SK-MEL-5 (cell line): ENCODE data around the gene CARS1. TPM values are rescaled to one million over a fixed set of nuclear protein-coding genes. Genes with fewer than 3 reads are reported as not detected.
A peak's percentile ranks its signal among the peaks of the same experiment; 100 is the strongest.

Experiments
- DNase-seq: peaks from one replicate; pipeline ENCODE4 v3.0.0-alpha.2; 2016; ENCODE audit warnings: low read depth, low spot score
- in situ Hi-C: cut with HindIII; loops from 2 replicates; pipeline ENCODE4 v1.10.0; 2016; ENCODE audit warnings: low sequenced_read_pairs, high pct_unique_total_duplicates, low pct_unique_long_range_greater_than_20kb
- total RNA-seq: library from RNA; depleted of rRNA; stranded (reverse); fragments of >200 nt; shearing (Covaris generic); gene quantifications from 2 replicates; pipeline ENCODE4 v1.2.3, GENCODE V29; 2014

CARS1 gene
- total RNA-seq, 1 experiment from 2014 or later: 109 TPM

DNA sequence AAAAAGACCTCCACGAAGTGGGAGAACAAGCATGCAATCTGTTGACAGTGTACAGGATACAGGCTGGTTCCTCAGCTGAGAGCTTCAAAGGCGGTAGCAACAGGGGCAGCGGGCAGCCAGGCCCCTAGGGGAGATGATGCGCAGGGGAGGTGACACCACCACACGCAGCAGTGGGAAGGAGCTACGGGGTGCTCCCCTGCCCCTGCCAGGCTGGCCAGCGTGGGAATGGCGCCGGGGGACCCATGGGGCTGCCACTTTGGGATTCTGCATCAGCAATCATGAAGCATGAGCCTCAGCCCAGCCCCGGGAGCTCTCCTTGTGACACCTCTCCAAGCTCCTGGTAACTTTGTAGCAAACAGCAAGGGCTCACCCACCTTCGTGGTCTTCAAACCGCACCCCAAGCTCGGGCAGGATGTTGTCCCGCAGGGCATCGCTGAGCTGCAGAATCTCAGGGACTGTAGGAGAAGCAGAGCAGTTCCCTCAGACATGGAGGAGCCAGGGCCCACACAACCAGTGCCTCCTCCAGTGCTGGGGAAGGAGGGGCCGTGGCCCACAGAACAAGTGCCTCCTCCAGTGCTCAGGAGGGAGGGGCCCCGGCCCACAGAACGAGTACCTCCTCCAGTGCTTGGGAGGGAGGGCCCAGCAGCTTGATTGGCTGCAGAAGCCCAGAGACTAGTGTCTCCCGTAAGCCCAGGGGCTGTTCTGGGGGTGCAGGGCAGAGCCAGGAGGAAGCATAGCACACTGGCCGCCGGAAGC, 50.5 kb downstream of the CARS1 start:
- DNase-seq: no peak
- in situ Hi-C loops: no loop called here

DNA sequence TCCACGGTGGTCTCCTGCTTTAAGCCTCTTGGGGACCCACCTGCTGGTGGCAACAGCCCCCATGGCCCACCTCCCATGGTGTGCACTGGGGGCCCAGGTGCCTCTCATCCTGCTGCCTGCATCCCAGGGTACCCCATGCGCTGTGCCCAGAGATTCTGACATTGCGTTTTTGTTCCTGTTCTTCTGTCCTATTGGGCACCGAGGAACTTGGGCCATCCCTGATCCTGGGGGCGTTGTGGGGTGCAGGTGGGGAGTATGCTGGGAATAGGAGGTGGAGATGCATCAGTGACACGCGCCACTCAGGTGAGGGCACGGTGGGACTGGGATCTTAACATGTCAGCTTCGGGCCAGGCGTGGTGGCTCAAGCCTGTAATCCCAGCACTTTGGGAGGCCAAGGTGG, 52.7 kb downstream of the CARS1 start:
- DNase-seq: no peak
- in situ Hi-C loops: no loop called here

DNA sequence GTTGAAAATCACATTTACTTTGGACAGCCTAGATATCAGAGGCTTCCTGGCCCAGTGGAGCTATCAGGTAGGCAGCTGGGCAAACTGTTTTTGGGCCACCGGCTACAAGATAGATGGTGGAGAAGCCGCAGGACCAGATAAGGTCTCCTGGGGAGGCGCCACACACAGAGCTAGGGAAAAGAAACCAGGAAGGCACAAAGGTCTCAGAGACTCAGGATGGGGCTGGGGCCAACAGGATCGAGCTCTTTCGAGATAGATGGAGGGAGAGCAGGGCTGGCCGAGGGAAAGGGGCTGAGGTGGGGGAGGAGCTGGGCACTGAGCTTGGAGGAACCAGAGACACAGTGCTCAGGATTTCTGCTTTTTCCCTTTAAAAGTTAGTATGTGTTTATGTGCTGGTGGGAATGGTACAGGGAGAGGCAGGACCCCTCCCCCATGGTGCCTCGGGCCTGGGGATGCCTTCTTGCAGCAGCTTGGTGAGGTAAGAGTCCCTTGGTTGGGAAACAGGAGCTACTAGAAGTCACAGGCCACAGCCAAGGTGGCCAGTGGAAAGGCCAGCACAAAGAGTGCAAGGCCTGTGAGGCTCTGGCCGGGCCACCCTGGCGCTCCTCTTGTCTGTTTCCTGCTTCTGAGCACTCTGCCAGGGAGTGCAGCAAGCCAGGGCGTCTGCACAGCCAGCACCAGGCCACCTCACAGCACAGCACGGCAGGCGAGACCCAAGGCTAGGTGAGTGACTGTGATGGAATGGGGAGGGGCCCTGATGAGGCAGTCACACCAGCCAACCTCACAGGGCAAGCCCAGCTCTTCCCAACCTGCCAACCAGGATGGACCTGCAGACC, 53.6 kb downstream of the CARS1 start:
- no peak for DNase-seq
- in situ Hi-C loops: no loop called here

DNA sequence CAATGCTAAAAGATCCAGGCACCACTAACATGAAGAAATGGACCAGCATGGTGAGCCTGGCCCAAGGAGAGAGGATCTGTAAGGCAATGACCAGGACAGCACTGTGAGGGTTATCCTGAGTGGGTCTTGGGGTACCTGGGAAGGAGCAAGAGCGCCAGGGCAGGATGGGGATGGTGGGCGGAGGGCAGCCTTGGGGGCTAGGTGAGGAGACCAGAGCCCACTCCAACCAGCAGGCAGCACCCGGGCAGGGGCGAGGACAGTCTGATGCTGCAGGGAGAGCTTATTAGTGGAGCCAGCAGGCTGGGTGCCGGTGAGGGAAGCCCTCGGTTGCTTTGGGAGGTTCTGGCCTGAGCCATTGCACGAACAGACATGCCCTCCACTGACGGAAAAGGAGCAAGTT, 54.4 kb downstream of the CARS1 start:
- in situ Hi-C loops: no loop called here

DNA sequence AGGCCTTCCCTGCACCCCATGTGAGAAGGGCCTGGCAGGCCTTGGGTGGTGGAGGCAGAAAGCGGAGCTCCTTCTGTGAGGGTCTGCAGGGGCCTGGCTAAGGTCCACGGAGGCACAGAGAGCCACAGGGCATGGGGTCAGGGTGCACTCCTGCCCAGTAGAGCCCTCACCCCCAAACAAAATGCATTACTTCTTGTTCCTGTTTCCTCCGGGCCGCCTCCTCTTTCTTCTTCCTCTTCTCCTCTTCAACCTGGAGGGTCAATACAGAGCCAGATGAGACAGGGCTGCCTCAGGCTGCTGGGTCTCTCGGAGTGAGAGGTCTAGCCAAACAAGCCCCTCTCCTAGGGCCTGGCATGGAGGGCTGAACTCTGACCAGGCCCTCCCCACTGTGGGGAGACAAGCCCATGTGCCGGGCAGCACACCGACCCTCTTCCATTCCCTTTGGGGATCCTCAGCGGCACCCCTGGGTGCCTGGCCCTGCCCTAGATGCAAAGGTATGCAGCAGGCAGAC, 54.8 kb downstream of the CARS1 start:
- in situ Hi-C loops: no loop called here
- no peak for DNase-seq

More for the DNA sequence above, 54.4 kb downstream of the CARS1 start:
- DNase-seq: no peak

DNA sequence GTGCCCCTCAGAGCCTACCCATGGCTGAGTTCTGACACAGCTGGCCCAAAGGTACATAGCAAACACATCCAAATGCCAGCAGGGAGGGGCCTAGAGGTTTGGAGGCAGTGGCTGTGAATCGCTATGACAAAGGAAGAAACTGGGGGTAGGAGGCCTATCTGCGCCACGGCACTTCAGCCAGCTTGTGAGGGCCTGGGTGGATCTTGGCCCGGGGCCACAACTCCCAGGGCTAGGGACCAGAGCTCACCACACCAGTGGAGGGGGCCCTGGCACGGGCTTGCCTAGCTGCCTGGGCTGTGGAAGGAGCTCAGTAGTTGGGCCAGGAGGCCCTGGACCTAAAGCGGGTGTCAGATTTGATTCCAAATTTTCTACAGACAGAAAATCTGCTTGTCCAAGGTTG, 55.7 kb downstream of the CARS1 start:
- in situ Hi-C loops: no loop called here
- no peak for DNase-seq

DNA sequence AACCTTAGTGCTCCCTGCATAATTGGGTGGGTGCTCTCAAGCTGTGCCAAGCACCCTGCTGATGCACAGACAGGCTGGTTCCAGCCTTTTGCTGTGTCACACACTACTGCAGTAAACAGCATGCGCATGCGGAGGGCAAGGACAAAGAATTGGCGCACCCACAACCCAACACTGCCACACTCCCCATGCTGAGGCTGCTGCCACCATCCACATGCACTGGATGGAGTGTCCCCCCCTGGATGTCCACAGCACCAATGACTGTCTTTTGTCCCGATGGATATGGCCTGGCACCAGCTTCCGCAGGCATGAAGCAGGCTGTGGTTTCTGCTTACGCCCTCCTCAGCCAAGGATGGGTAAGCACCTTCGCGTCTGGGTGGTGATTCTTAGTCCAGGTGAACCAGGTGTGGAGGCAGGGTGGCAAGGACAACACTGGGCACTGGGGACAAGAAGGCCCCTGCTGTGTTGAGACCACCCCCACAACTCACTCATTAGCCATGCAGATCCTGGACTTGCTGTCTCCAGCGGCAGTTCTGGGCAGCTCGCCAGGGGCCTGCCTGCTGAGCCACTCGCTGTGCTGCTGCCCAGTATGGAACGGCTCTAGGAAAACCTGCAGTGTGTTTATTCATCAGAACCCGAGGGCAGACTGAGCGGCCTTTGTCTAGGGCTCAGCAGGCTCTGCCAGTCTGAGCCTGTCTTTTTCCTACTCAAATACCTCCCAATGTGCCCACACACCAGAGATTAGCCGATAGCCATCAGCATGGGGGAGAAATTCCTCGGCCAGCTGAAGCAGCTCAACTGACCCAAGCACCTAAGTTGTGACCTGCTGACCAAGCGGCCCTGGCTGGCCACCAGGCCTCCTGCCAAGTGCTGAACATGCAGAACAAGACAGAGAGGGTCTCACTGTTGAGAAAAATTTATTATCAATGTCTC, 56.9 kb downstream of the CARS1 start:
- in situ Hi-C loops: no loop called here

DNA sequence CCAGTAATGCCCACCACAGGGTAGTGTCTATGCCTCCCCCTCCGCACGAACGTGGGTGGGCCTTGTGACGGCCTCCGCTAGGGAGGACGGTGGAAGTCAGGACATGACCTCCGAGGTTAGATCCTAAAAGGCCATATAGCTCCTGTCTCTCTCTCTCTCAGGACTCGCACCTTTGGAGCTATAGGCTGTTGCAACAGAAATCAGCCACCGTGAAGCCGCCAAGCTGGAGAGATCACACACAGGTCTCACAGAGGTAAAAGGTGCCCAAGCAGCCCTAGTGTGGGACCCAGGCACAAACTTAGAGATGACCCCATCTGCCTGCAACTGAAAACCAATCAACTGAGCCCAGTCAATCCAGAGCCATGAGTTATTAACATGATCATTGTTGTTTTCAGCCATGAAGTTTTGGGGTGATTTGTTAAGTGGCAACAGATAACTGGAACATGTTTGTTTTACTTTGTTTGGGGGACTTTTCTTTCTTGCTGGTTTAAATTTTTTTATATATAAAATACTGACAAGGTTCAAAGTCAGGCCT, 57.7 kb downstream of the CARS1 start:
- DNase-seq: no peak
- in situ Hi-C loops: no loop called here

More for the DNA sequence above, 56.9 kb downstream of the CARS1 start:
- DNase-seq: peak; percentile 96

DNA sequence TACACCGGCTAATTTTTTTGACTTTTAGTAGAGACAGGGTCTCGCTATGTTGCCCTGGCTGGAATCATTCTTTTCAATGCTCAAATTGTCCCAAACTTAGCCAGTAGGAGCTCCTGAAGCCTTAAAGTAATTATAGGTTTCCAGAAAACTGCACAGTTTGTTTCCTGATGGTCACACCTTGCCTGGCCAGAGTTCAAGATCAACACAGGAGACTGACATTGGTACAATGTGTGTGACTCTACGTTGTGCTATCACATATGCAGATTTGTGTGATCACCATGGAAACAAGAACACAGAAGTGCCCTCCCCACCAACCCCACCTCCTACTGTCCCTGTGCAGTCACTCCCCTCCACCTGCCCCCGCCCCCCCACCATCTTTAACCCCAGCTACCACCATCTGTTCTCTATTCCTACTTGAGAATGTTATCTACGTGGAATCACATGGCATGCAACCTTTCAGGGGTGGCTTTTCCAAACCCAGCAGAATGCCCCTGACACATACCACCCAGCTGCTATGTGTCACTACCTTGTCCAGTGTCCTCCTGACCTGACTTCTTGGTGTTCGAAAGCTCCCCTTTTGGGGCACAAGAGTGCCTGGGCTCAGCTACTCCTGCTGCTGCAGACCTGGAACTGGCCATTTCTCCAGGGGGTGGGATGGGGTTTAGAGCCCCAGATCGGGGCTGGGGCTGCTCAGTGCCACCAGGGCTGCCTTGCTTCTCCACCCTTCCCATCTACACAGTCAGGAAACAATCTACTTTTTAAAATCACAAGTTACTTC, 59.0 kb downstream of the CARS1 start:
- in situ Hi-C loops: no loop called here
- no peak for DNase-seq

DNA sequence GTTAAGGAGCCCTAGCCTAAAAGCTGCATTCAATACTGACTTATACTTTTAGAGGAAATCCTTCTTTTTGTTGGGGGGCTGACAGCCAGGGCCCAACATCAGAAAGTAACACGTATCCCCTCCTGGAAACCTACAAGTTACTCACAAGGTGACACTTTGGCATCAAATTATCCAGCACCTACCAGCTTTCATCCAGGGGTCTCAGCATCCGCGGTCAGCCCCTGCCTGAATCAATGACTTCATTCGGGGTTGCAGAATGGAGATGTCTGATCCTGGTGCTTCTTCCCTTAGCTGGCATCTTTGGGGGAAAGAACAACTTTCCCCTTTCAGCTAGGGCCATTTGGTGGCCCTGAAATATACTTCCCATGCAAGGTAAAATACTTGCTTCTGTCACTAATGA, 59.8 kb downstream of the CARS1 start:
- no peak for DNase-seq

DNA sequence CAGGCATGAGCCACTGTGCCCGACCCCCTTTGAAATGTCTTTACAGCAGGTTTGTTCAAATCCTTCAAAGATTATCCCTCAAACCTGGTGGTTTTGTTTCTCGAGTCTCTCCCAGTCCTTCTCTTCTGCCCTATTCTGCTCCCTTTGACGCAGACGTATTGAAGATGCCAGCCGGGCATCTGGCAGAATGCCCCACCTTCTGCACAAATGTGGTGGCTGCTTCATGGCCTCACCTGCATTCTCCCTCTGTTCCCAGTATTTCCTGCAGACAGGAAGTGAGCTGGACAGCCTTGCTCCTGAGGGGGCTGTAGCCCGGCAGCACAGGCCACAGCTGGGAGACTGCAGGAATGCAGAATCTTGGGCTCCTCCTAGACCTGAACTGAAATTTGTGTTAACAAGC, 60.2 kb downstream of the CARS1 start:
- no peak for DNase-seq
- in situ Hi-C loops: no loop called here

More for the DNA sequence above, 59.8 kb downstream of the CARS1 start:
- in situ Hi-C loops: no loop called here

DNA sequence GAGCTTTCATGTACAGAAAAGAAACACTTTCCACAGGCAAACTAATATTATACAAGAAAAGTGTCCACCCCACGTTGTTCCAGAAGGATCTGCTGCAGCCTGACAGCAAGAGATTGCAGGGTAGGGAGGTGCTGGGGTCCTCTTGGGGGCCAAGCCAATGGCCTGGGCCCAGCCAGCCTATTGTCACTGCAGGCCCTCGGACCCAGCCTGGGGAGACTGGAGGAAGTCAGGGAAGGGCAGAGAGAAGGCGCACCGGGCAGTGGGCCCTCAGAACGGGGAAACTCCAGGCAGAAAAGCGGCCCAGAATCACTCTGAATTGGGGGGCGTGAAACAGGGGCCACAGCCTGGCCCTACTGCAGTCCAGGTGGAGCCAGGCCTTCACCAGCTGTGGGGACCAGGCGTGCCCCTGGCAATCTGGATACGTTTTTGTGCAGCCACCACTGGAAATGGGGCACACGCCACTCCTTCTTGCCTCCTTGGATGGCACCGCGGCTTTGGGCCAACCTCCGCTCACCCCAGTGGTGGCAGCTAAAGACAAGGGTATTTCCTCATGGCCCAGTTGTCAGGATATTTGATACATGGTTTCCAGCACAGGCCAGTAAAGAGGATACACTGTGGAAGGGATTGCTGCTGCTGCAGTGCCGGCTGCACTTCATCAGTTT, 61.2 kb downstream of the CARS1 start:
- in situ Hi-C loops: no loop called here
- DNase-seq: no peak

DNA sequence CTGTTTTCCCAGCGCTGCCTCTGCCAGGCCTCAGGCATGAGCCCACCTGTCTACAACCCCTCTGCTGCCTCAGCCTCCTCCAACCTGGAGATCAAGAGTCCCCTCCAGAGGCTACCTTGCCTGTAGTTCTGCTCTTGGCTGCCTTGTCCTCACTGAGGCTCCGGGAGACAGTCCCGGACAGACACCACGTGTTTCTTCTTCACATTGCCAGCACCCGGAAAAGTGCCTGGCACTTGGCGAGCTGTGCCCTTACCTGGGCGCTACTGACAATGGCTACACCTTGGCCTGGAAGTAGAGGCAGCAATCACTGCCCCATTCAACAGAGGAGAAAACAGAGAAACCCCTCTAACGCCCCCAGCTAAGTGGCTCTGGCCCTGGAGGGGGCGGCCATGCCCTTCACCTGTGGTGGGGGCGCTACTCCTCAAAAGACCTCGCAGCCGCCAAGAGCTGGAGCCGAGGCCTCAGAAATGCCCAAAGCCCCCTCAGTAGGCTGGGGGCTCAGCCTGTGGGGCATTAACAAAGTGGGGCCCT, 62.1 kb downstream of the CARS1 start:
- no peak for DNase-seq
- in situ Hi-C loops: no loop called here

DNA sequence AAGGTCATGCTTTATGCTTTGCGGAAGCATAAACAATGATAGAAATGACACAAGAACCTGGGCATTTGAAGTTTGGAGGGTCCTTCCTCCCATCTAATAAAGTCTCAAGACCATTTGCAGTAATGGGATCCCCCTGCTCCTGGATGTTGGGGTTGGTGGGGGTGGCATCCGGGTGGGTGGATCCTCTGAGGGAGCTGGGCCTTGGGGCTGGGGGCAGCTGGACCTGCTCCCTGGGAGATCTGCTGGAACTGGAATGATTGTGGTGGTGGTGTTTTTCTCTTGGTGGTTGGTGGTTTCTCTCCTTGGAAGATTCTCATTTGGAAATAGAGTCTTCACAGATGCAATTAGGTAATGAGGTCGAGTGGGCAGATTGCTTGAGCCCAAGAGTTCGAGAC, 62.9 kb downstream of the CARS1 start:
- in situ Hi-C loops: no loop called here
- no peak for DNase-seq

DNA sequence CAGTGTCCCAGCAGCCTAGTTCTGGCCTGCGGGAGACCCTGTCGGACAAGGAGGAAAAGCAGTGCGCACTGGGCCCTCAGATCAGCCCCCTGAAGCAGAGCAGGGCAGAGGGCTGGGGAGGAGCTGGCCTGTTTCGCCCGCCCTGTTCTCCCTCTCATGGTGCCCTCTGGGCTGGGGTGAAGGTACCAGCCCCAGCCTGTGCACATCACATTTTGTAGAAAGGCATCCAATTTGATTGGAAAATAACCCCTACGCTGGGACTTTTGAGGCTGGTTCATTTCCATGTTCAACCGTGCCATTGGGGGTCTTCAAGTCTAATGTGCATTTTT, 64.3 kb downstream of the CARS1 start:
- in situ Hi-C loops: no loop called here
- DNase-seq: no peak

DNA sequence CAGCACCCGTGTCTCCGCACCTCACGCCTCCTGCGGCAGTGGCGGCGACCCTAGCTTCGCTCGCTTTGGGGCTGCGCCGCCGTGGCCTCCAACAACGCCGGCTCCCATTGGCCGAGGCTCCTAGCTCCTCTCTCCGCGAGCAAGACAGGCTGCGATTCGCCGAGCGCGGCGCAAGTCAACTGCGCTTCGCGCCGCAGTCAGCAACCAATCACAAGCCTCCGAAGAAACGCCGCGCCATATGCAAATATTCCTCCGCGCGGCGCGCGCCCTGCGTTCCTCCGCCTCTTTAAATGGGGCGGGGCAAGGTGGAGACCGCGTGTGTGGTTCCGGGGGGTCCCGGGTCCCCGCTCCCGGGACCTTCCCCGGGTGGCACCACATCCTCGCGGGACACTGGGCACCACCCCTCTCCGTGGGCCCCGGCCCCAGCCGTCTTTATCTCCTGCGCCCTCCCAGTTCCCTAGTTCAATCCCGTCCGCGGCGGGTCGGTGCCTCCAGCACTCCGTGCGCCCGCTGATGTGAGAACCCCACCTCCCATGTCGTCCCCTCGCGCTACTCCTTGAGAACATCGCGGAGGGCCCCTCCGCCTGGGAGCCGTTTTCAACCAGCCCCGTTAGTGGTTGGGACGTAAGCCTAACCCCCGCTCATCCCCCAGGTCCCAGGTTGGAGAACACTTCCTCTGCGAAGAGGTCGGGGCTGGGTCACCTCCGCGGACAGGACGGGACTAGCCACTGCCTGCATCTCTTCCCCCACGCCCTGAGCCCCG, 64.8 kb downstream of the CARS1 start, which contains the start of gene NAP1L4:
Gene NAP1L4, minus strand, starts transcription at position 96 of the 763 bp plus-strand sequence. CDS start 13,109 bp downstream, outside the sequence.
- in situ Hi-C loops: no loop called here
- peak; percentile 97 for DNase-seq
